HG03520 (cell line): ENCODE measurements around the gene ARID1B.
"Not testable (repeated sequence)": the region's sequence is repeated elsewhere in the genome, so short reads cannot be mapped to it uniquely, and the experiment has no call there.

Experiments used
- ATAC-seq: cut with Tn5 transposase; IDR thresholded peaks from one replicate; pipeline ENCODE4 v1.9.1; 2021; ENCODE audit warnings: mild to moderate bottlenecking, moderate library complexity; ENCODE audit not compliant: unreplicated experiment

ARID1B gene

DNA sequence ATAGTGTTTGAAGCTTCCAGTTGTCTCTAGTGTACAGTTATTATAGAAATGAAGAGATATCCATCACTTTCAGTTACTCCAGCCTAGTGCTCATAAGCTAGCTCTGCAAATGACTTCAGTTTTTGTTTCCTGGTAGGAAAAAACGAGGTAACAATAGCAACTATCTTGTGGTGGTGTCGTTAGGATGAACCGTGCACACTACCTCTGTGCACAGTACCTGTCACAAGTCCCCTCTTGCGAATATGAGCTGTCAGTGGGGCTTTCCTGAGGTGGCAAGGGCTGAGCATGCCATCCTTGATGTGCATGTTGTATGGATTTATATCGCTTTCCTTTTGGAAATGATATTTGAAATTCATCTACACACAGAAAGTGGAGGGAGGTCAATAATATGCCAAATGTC, 151.8 kb downstream of the ARID1B start:
- ATAC-seq = no peak

DNA sequence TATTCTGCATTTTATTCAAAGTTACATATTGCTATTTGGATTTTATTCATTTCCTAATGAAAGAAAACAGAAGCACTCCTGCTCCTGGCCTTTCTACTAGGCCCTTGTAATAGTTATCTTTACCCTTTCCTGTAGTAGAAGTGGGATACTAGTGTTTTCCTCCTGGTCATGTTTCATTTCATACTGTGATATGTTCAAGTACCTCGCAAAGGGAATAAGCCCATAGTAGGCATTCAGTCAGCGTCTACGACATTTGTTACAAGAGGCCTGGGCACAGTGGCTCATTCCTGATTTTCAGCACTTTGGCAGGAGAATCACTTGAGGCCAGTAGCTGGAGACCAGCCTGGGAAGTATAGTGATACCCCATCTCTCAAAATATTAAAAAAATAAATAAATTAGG, 154.1 kb downstream of the ARID1B start:
- ATAC-seq = no peak

DNA sequence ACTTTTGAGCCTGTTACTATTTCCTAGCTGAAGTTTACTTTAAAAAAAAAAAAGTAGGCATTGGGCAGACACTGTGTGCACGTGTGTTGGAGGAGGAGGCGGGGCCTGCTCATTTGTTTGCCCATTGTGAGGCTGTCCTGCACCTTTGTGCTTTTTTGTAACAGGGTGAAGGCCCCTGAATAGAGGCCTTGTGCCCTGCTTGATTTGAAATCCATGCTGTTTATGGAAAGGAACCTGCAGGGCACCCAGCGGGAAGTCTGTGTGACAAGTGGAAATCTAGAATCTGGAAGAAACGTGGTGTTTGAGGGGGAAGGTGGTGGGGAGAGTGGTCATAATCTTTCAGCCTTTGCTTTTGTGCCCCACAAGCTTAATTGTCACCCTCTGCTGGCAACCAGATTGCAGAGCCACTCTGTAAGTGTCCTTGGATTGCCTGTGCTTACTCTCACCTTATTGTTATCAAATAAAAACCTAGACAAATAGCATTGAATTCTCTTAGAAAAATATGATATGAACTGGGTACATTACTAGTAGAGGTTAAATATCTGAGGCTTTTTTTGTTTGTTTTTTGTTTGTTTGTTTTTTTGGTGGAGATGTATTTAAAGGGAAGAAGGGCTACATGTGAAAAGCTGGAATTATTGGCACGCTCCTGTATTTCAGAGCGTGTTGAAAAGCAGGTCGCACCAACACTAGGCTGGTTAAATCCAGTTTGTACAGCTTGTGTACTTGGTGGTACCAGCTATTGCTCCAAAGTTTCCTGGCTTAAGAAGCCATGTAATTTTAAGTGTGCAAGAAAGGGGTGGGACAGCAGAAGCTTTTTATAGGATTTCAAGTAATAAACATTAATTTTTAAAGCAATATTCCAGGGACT, 156.3 kb downstream of the ARID1B start:
- ATAC-seq = no peak

DNA sequence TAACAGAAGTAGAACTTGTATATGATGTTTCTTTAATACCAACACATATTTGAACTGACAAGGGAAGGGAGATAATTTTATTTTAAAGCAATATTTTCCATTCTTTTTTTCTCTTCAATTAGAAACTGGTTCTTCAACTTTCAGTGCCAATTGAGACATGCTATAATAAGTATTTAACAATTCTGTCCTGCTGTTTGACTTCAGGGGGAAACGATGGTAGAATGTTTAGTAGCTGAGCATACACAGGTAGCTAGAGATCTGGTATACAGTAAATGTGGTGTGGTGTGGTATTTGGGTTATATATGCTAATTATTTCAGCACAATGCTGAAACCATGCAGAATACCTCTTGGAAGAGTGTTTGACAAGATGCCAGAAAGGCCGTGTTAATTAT, 156.9 kb downstream of the ARID1B start:
- ATAC-seq = no peak

DNA sequence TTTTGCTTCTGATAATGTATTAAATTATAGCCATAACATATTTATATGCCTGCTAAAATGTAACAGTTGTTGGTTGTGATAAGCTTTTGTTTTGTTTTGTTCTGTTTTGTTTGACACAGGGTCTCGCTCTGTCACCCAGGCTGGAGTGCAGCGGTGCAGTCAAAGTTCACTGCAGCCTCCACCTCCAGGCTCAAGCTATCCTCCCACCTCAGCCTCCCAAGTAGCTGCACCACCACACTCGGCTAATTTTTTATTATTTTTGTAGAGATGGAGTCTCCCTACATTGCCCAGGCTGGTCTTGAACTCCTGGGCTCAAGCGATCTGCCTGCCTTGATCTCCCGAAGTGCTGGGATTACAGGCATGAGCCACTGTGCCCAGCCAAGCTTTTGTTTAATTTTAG, 157.8 kb downstream of the ARID1B start:
- ATAC-seq = no peak

DNA sequence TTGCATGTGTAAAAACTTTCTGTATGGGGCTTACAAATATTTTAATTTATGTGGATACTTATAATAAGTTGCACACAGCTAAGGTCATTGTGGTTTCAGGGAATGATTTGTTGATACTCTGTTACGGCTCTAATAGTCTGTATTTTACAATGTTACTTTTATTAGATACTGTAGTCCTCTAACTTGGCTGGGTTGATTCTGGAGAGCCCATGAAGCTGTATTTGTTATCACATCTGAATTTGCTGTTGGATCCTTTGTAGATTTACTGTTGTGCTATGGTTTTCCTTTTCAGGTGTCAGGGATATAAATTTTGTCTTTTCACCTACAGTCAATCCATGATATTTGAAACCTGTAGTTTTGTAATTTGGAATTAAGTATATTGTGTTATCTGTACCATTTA, 161.0 kb downstream of the ARID1B start:
- ATAC-seq = no peak

DNA sequence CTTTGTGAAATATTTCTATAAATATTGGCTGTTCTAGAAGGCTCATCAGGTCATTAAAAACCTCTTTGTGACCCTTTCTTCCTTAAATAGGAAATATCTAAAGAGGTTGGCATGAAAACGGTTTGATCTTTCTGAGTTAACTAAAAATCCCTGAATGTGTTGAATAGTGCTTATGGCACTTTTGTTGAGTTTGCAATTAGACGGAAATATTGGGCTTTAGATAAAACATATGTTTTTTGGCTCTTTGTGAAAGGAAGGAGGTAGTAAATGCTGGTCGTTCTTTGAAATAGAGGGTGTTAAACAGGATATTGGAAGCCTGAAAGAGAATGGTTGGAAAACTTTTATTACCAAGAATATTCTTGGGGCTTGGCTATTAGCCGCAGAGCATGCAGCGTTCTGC, 163.0 kb downstream of the ARID1B start:
- no peak for ATAC-seq

DNA sequence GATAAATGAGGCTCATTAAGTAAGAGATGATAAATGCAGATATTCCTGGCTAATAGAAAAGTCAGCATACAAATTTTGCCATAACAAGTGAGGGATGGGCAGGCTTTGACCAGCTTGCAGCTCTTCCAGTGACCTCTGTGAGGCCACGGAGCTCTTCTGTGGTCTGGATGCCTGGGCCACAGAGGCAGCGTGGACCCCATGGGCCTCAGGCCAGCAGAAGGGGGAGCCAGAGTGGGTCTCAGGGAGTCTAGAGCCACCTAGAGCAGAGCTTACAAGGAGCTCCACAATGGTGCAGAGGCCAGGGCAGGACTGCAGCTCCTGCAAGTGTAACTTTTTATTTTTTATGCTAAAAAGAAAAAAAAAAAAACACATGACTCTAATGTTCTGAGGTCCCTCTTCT, 165.1 kb downstream of the ARID1B start:
- ATAC-seq = no peak

DNA sequence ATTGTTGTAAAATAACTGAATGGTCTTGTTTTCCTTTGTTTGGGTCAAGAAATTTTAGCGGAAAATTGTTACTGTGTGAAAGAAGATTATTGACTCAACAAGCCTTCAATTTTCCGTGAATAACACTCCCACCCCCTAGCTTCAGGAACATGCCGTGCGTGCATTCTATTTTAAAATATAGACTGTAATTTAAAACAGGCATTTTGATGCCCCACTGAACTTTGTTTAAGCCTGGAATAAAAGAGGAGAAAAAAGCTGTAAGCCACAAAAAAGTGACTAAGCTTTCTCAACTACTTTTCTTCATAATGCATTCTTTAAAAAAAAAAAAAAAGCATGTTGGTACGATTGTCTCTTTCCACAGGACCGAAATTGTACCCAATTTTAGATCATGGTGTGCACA, 166.0 kb downstream of the ARID1B start:
- ATAC-seq = no peak

DNA sequence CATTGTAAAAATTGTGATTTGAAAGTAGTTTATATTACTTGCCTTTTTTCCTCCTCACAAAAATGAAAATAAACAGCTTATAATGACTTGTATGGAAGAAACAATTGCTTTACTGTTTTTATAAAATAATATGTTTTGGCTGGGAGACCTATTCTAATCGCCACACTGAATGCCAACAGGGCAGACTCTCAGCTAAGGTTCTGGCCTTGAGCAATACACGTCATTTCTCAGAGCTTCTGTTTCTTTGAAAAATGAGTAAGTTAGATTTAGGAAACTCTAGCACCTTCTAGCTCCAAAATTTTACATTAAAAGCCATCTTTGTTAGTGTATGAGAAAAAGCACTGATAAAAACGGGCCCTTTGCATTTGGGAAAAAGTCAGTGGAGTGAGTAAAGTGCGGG, 166.6 kb downstream of the ARID1B start:
- ATAC-seq = no peak

DNA sequence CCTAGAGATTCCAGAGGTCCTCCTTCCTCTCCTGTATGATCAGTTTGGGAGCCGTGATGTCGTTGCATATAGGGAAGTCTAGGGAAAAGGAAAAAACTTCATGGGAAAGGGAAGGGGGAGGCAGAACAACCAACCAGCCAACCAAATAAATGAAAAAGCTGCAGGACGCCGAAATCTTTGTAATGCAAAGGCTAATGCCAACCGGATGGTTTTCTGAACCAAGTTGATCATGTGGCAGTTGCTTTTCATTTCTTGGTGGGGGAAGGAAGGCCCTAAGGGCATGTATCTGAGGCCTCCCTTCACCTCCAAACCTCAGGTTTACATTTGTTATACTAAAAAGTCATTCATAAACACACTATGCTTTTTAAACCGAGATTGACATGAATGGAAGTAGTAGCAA, 167.2 kb downstream of the ARID1B start:
- ATAC-seq = no peak

DNA sequence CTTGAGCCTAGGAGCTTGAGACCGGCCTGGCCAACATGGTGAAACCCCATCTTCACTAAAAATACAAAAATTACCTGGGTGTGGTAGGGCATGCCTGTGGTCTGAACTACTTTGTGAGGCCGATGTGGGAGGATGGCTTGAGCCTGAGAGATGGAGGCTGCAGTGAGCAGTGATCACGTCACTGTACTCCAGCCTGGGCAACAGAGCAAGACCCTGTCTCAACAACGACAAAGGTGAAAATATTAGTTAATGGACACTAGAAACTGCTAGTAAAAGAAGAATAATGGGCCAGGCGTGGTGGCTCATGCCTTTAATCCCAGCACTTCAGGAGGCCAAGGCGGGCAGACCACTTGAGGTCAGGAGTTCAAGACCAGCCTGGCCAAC, 168.6 kb downstream of the ARID1B start:
- not testable (repeated sequence) for ATAC-seq

DNA sequence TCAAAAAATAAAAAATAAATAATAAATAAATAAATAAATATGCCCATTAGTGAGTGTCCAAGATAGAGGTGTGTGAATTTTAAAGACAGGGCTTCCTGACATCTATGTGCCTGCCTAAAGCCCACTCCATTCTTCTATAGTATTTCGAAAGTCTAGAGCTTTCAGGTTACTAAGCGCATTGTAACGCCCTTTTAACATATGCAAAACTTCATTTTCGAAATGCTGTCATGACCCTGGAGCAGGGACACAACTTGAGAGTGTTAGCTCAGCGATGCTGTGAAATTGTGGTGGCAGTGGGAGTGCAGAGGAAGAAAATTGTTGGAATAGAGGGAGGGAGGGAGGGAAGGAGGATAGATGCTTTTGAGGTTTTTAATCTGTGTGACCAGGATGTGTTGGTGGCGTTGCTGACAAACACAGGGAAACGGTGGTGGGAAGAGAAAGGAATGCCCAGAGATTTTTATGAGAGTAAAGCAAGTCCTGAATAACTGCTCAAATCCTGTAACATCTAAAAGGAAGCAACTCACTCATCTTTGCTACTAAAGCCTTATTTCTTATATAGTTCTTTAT, 169.3 kb downstream of the ARID1B start:
- no peak for ATAC-seq

DNA sequence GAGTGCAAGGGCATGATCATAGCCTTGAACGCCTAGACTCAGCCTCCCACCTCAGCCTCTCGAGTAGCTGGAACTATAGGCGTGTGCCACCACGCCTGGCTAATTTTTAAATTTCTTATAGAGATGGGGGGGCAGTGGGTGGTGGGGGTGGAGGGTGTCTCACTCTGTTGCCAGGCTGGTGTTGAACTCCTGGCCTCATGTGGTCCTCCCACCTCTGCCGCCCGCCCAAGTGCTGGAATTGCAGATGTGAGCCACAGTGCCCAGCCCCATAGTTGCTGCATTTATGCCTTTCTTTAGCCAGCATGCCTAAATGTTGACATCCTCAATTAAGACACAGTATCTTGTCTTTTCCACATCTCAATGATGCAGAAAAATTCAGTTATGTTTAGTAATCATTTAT, 171.1 kb downstream of the ARID1B start:
- ATAC-seq = no peak

DNA sequence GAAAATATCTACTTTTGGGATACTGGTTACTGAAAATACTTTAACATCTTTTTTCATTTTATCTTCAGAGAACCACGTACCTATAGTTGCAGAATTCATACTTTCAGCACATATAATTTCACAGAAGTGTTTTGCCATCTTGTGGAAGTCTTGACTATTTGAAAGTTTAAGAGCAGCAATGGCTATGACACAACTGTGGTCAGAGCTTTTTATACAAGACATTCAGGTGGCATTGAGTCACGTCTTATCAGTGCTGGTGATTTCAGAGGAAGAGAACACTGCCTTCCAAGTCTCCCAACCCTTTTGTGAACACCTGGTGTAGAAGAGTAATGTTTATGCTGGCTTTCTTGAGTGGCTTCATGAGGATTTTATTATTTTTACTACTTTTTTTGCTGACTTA, 171.6 kb downstream of the ARID1B start:
- ATAC-seq = no peak

DNA sequence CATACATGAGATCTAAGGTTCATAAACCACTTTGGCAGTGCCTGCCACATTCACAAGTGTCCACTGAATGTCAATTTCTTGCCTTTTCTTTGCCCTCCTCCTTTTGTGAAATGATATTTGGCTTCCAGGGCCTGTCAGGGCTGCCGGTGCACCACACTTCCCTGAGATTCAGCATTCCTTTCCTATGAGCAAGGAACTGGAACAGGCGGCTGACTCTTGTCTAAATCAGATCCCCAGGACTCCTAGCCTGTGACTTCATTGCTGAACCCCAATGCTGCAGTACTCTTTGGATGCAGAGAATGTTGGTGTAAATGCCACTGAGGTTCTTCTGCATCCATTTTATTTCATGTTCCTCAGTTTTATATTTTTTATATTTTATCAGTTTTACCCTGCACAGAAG, 172.2 kb downstream of the ARID1B start:
- ATAC-seq = no peak

DNA sequence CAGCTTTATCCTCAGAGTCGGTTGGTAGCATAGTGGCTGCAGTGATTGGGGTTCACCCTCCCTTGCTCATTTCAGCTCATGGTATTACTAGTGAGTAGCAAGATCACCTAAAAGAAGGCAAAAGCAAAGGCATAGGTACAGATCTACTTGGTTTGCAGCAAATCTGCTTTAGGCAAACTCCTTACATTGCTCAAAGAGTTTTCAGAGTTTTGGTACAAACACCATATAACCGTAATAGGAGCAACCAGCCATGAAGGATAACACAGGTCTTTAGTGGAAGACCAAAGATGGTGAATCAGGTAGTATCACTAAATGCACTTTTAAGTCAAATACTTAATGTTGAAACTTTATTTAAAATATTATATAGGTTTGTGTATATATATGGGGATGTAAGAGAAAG, 172.9 kb downstream of the ARID1B start:
- no peak for ATAC-seq

DNA sequence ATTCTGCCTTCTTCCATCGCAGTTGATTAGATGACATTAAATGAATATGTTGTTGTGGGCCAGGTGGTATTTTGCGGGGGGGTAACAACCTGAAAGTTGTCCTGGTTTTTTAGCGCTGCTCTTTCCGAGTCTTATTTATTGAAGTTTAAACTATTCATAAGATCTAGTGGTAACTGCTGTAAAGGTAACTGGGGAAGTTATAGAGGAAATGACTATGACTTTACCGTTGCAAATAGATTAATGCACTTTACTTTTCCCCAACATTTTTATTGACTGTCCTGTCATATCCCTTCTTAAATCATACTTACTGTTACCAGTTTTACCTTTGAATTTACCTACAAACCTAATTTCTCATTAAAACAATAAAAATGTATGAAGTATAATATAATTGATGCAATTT, 173.4 kb downstream of the ARID1B start:
- ATAC-seq = no peak

DNA sequence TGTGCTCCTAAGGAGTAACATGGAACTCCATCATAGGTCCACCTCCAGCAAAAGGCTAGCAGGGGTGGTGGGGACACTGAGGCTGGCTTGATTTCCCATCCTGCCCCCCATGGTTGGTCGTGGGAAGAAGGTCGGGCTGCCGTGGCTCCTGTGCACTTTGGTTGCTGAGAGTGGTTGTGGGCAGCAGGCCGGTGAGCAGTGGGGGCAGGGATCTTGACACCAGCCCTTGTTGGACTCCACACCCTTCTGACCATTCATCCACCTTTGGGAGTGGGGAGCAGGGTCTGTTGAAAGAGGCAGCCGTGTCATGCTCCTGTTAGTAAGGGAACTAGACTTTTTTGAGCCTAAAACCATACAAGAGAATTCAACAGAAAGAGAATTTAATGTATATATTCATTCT, 175.2 kb downstream of the ARID1B start:
- no peak for ATAC-seq

DNA sequence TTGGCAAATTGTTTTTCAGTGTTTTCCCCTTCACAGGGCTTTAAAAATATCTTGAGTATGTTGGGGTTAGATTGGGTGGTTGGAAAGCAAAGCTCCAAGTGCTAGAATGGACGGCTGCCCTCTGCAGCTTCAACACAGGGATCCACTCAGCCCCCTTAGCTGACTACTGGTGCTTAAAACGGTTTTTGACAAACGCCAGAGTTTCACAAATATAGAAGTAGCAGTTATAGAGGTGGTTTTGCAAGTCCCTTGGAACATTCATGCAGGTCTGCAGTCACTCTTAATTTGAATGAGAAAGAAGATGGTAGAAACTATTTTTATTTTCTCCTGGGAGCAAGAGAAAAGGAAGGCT, 175.9 kb downstream of the ARID1B start:
- ATAC-seq = no peak

DNA sequence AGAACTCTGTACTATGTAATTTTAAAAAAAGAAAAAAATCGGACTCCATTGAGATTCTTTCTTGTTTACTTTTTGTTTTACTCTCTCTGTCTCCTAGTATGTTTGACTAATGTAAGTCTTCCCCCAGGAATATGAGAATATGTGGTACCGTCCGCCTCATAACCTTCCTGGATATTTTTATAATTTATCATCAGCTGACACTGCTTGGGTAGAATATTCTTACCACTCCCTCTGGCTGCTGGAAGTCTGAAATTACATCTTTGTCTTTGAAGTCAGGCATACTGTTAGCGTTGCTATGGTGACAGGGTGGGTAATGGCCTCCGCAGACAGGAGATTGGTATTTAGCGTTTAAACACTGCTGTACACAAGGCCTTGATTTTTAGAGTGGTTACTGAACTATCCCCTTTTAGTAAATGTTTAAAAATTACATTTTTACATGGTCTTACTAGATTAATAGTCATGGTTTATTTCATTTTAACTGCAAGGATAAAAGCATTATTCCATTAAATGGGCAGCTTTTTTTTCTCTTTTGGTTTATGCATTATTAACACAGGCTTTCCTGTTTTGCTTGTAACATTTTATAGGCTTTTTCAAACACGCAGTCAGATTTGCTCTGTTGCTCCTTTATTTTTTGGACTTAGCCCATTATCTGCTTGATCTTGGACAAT, 176.4 kb downstream of the ARID1B start:
- no peak for ATAC-seq

DNA sequence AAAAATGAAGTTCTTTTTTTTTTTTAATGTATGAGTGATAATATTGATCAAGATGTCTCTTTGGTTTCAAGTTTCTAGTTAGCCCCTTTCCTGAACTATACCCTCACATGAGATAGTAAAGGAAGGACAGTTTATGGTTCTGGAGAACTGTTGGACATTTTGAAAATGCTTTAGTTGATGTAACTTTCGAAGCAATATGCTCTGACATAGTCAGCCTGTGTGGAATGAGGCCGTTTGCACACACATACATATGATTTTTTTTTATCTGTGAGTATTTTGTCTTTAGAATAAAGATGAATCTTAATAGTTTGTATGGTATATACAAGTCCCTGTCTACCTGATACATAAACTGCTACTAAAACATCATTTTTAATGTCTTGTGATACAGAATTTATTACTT, 177.0 kb downstream of the ARID1B start:
- ATAC-seq = no peak
